ENCODE data around the gene MYO1D. TPM values are rescaled to one million over a fixed set of nuclear protein-coding genes. Genes with fewer than 3 reads are reported as not detected.

Gene MYO1D
- total and polyA plus RNA-seq, 2 donors (not counting 3 experiments of a cell fraction or from before 2014, with no cell fraction given): 37.8 to 85.5 TPM

DNA sequence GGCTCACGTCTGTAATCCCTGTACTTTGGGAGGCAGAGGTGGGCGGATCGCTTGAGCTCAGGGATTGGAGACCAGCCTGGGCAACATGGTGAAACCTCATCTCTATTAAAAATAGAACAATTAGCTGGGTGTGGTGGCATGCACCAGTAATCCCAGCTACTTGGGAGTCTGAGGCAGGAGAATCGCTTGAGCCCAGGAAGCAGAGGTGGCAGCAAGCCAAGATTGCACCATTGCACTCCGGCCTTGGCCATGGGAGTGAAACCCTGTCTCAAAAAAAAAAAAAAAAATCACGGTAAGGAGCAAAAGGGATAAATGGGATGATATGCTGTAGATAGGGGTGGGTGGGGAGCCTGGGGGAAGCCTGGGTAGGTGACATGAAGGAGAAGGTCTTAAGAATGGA, 30.7 kb upstream of the MYO1D start:
- Histone ChIP-seq H3K9ac (replicated peaks; ENCODE audit: extremely low read depth, insufficient read depth, low read length) (no peak overlapping the region), H3K4me1 (ENCODE audit: control insufficient read depth, extremely low read depth, insufficient read depth, low read length) (peaks cover 9% of the 10 kb centered on the region), H3K36me3 (ENCODE audit: control insufficient read depth in 2 of 2, extremely low read depth in 1 of 2, insufficient read depth in 2 of 2, low read length in 2 of 2) (no peaks in the 10 kb centered on the region), H2AFZ (ENCODE audit: low read depth, low read length) (no peak overlapping the region), H3K9me3 (replicated peaks; ENCODE audit: control insufficient read depth, insufficient read depth, low read length) (no peaks in the 10 kb centered on the region), H3K4me3 (replicated peaks in 1 of 3; ENCODE audit: insufficient read depth in 1 of 3, low read depth in 1 of 3, low read length in 3 of 3) (no peak overlapping the region), H4K20me1 (replicated peaks; ENCODE audit: control insufficient read depth, extremely low read depth, insufficient read depth, low read length) (no peaks in the 10 kb centered on the region), H3K27me3 (ENCODE audit: control insufficient read depth in 2 of 2, insufficient read depth in 2 of 2, low read length in 2 of 2) (peaks cover 0 to 3% of the 10 kb centered on the region in 2 experiments), H3K79me2 (ENCODE audit: control insufficient read depth, insufficient read depth, low read length) (no peaks in the 10 kb centered on the region), H3K9me1 (replicated peaks; ENCODE audit: control insufficient read depth, extremely low read depth, insufficient read depth, low read length) (no peaks in the 10 kb centered on the region), H3K4me2 (ENCODE audit: insufficient read depth, low read length) (no peak overlapping the region), H3K27ac (ENCODE audit: insufficient read depth, low read depth, low read length) (no peak overlapping the region)
- POLR2A ChIA-PET: no interaction called here
- FAIRE-seq: no peak
- dilution Hi-C loops (cut with MboI; ENCODE audit: extremely low pct_ligation_motif_present, low sequenced_read_pairs) (no loop called here), intact Hi-C loops (cut with micrococcal nuclease) (no loop called here)
- CTCF ChIA-PET: interaction anchor here (1.1 to 7.1 kb wide), 3 partner anchors 30 to 125 kb away, joined by 3 to 119 read pairs (median 13); partner anchors contain the start of gene MYO1D
- DNase-seq (ENCODE audit: low read depth, low spot score): no peak
- BruUV-seq (replicated peaks): no TSS peak
- no peak for TF ChIP-seq EZH2 (IDR thresholded peaks at IDR 0.05; ENCODE audit: borderline replicate concordance, low read depth, low read length, severe bottlenecking)
- TF ChIP-seq GATA2 (IDR thresholded peaks at IDR 0.05; ENCODE audit: insufficient read depth, insufficient read length, low read depth, low read length): no peak
- no peak for TF ChIP-seq FOS (IDR thresholded peaks at IDR 0.05; ENCODE audit: borderline replicate concordance, insufficient read depth, low read length)
- no peak for TF ChIP-seq POLR2AphosphoS5 (IDR thresholded peaks at IDR 0.05; ENCODE audit: insufficient read depth, low read depth, low read length)
- TF ChIP-seq, protein P1, sequence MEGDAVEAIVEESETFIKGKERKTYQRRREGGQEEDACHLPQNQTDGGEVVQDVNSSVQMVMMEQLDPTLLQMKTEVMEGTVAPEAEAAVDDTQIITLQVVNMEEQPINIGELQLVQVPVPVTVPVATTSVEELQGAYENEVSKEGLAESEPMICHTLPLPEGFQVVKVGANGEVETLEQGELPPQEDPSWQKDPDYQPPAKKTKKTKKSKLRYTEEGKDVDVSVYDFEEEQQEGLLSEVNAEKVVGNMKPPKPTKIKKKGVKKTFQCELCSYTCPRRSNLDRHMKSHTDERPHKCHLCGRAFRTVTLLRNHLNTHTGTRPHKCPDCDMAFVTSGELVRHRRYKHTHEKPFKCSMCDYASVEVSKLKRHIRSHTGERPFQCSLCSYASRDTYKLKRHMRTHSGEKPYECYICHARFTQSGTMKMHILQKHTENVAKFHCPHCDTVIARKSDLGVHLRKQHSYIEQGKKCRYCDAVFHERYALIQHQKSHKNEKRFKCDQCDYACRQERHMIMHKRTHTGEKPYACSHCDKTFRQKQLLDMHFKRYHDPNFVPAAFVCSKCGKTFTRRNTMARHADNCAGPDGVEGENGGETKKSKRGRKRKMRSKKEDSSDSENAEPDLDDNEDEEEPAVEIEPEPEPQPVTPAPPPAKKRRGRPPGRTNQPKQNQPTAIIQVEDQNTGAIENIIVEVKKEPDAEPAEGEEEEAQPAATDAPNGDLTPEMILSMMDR (IDR thresholded peaks at IDR 0.05; ENCODE audit: extremely low read depth in 1 of 2, insufficient read depth in 1 of 2, low read depth in 1 of 2, low read length in 2 of 2): no peak
- TF ChIP-seq, protein P2, sequence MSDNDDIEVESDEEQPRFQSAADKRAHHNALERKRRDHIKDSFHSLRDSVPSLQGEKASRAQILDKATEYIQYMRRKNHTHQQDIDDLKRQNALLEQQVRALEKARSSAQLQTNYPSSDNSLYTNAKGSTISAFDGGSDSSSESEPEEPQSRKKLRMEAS (IDR thresholded peaks at IDR 0.05; ENCODE audit: insufficient read depth, insufficient read length): no peak
- TF ChIP-seq MYC (IDR thresholded peaks at IDR 0.05; ENCODE audit: low read depth, low read length): no peak
